Esophagus muscularis mucosa (tissue), 4 donors: ENCODE measurements around the gene PODNL1. TPM values are rescaled to one million over a fixed set of nuclear protein-coding genes. Genes with fewer than 3 reads are reported as not detected.

Source experiments
- DNase-seq: peaks from one replicate; pipeline ENCODE4 v3.0.0-alpha.2; 2017; ENCODE audit errors: extremely low spot score
- H3K27ac ChIP-seq, 4 donors: fragments of 200-600 bp; sonication (generic); replicated peaks in 1 of 4; 1 replicate in 3 of 4; 2 replicates in 1 of 4; pipeline ENCODE4 v1.5.1; 2016 to 2019; ENCODE audit warnings: mild to moderate bottlenecking in 1 of 4
- H3K27me3 ChIP-seq, 4 donors: fragments of 200-600 bp; sonication (generic); one replicate each; pipeline versions ENCODE4 v1.5.1 to v1.6.0; 2016 to 2019
- H3K36me3 ChIP-seq, 4 donors: fragments of 200-600 bp; sonication (generic); one replicate each; pipeline ENCODE4 v1.5.1; 2016 to 2019
- H3K4me1 ChIP-seq, 4 donors: fragments of 200-600 bp; sonication (generic); one replicate each; pipeline ENCODE4 v1.5.1; 2016 to 2019
- H3K4me3 ChIP-seq, 4 donors: fragments of 200-600 bp; sonication (generic); 1 replicate in 2 of 4; 2 replicates in 2 of 4; pipeline ENCODE4 v1.5.1; 2016 to 2019; ENCODE audit warnings: mild to moderate bottlenecking in 4 of 4, moderate library complexity in 1 of 4
- H3K9me3 ChIP-seq, 4 donors: fragments of 200-600 bp; sonication (generic); 1 replicate in 3 of 4; 2 replicates in 1 of 4; pipeline ENCODE4 v1.5.1; 2016 to 2019
- EP300 ChIP-seq: sonication (generic); formaldehyde crosslinking; IDR thresholded peaks from one replicate; pipeline ENCODE4 v1.6.1; 2017; ENCODE audit warnings: antibody characterized with exemption
- POLR2A ChIP-seq: fragments of 450-650 bp; IDR thresholded peaks from one replicate; pipeline ENCODE4 v1.6.1; 2017; ENCODE audit warnings: antibody characterized with exemption, moderate library complexity, mild to moderate bottlenecking, low read depth
- POLR2AphosphoS5 ChIP-seq, 2 donors: sonication (generic); formaldehyde crosslinking; IDR thresholded peaks; one replicate each; pipeline ENCODE4 v1.6.1; 2017; ENCODE audit warnings: antibody characterized with exemption in 2 of 2
- WGBS: methylation state at CpG from one replicate; pipeline ENCODE4 v1.1.5; 2018; 5-methylcytosine and 5-hydroxymethylcytosine counted together
- intact Hi-C: fragments of 100-400 bp; cut with DNase I; formaldehyde crosslinking; loops from one replicate; pipeline ENCODE4 v1.15.1; 2023
- total RNA-seq, 4 donors: library from RNA; depleted of rRNA; stranded (reverse); fragments of >200 nt; gene quantifications; one replicate each; pipeline versions ENCODE4 v1.1.0 to v1.2.1, GENCODE V29; 2016
- TF ChIP-seq, protein P1 (sequence below), 3 experiments: fragments of 200-600 bp in 2 of 3; fragments of 450-650 bp in 1 of 3; sonication (generic) in 2 of 3; IDR thresholded peaks; one replicate each; pipeline ENCODE4 v1.5.1; 2017 to 2019; ENCODE audit warnings: antibody characterized with exemption in 3 of 3, mild to moderate bottlenecking in 2 of 3, moderate library complexity in 1 of 3

Gene PODNL1
- total RNA-seq, 4 donors from 2014 or later = 0.66 to 0.69 TPM; not detected in 2

DNA sequence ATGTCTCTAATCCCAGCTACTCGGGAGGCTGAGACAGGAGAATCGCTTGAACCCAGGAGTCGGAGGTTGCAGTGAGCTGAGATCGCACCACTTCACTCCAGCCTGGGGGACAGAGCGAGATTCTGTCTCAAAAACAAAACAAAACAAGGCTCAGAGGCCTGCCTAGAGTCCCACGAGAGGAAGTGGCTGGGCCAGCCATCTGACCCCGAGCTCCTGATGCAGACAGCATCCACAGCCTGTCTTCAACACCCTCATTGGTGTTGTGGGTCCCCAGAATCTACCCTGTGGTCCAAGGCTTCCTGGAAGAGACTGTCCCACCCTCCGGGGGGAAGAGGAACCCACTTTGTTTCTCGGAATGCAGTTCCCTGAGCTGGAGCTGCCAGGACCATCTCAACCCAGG, 43.2 kb upstream of the PODNL1 start:
- intact Hi-C loops = no loop called here
- 76% methylated on average over 8 of the region's 9 CpGs for WGBS
- Histone ChIP-seq H3K27me3 (no peaks in the 10 kb centered on the region), H3K27ac (no peak overlapping the region), H3K4me3 (no peak overlapping the region), H3K36me3 (peaks cover 0 to 12% (median 9%) of the 10 kb centered on the region in 4 donors), H3K4me1 (peaks cover 29 to 35% (median 34%) of the 10 kb centered on the region in 4 donors), H3K9me3 (no peaks in the 10 kb centered on the region)
- no peak for DNase-seq
- TF ChIP-seq EP300 (no peak), POLR2A (no peak), POLR2AphosphoS5 (IDR thresholded peaks at IDR 0.05) (no peak)
- TF ChIP-seq, protein P1, sequence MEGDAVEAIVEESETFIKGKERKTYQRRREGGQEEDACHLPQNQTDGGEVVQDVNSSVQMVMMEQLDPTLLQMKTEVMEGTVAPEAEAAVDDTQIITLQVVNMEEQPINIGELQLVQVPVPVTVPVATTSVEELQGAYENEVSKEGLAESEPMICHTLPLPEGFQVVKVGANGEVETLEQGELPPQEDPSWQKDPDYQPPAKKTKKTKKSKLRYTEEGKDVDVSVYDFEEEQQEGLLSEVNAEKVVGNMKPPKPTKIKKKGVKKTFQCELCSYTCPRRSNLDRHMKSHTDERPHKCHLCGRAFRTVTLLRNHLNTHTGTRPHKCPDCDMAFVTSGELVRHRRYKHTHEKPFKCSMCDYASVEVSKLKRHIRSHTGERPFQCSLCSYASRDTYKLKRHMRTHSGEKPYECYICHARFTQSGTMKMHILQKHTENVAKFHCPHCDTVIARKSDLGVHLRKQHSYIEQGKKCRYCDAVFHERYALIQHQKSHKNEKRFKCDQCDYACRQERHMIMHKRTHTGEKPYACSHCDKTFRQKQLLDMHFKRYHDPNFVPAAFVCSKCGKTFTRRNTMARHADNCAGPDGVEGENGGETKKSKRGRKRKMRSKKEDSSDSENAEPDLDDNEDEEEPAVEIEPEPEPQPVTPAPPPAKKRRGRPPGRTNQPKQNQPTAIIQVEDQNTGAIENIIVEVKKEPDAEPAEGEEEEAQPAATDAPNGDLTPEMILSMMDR (IDR thresholded peaks at IDR 0.05) = no peak

GRCh38 chr19:13981021-13981420, 42.8 kb upstream of the PODNL1 start:
- Histone ChIP-seq H3K27ac (no peak overlapping the region), H3K4me1 (peaks cover 25 to 31% (median 29%) of the 10 kb centered on the region in 4 donors), H3K4me3 (no peak overlapping the region), H3K9me3 (no peaks in the 10 kb centered on the region), H3K27me3 (no peaks in the 10 kb centered on the region), H3K36me3 (peaks cover 0 to 14% (median 10%) of the 10 kb centered on the region in 4 donors)
- DNase-seq = no peak
- intact Hi-C loops = no loop called here
- WGBS = 98% methylated on average over 3 of the region's 5 CpGs
- TF ChIP-seq POLR2A (no peak), EP300 (no peak), POLR2AphosphoS5 (IDR thresholded peaks at IDR 0.05) (no peak)
- TF ChIP-seq, protein P1 (IDR thresholded peaks at IDR 0.05) = no peak

DNA sequence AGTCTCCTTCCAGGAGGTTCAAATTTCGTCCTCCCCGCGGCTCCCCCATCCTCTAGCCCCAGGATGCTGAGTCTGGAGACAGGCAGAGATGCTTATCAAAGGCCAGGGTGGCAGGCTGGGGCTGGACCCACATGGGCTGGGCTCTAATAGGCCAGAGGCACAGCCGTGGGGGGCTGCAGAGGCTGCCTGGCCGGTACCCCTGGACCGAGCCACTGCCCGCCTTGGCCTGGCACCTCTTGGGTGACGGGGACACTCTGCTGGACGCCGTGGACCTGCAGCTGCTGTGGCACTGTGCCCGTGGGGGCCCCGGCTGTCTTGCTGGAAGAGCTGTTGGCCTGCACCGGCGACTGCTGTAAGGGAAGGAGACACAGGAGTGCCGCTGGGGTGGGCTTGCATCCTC, 42.1 kb upstream of the PODNL1 start:
- Histone ChIP-seq H3K9me3 (no peaks in the 10 kb centered on the region), H3K36me3 (peaks cover 0 to 18% (median 10%) of the 10 kb centered on the region in 4 donors), H3K4me1 (peaks cover 23 to 25% (median 23%) of the 10 kb centered on the region in 4 donors), H3K27ac (no peak overlapping the region), H3K4me3 (no peak overlapping the region), H3K27me3 (no peaks in the 10 kb centered on the region)
- no peak for TF ChIP-seq POLR2AphosphoS5 (IDR thresholded peaks at IDR 0.05)
- no peak for TF ChIP-seq EP300
- TF ChIP-seq POLR2A = no peak
- WGBS = 93% methylated on average over 6 of the region's 15 CpGs
- intact Hi-C loops = no loop called here
- DNase-seq = no peak

DNA sequence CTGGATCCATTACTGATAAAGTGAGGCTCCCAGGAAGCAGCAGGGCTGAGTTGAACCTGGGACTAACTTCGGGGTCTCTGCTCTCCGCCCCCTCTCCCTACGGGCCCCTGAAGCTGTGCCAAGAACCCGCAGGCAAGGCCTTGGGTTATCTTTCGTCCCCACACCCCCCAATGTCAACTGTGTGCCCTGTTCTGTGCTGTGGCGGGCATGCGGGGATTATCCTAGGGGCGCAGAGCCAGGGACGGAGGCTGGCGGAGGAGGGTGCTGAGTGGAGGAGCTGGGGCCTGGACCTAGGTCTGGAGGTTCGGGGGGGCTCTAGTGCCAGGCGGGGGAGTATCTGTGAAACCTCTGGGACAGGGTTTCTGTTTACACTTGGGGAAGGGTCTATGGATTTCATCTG, 41.5 kb upstream of the PODNL1 start:
- TF ChIP-seq EP300 (no peak), POLR2A (no peak), POLR2AphosphoS5 (IDR thresholded peaks at IDR 0.05) (no peak)
- TF ChIP-seq, protein P1 (IDR thresholded peaks at IDR 0.05) = no peak
- H3K36me3 ChIP-seq = peaks cover 0 to 22% (median 10%) of the 10 kb centered on the region in 4 donors
- H3K4me3 ChIP-seq = peak overlapping the region in 2 of 4 donors; percentile 65 to 71
- DNase-seq = no peak
- H3K9me3 ChIP-seq = no peaks in the 10 kb centered on the region
- no peaks in the 10 kb centered on the region for H3K27me3 ChIP-seq
- intact Hi-C loops = no loop called here
- peaks cover 23 to 25% (median 24%) of the 10 kb centered on the region in 4 donors for H3K4me1 ChIP-seq
- peak overlapping the region in 2 of 4 donors; percentile 75 to 80 for H3K27ac ChIP-seq
- no CpG with 5 or more reads among the region's 12 CpGs for WGBS

GRCh38 chr19:13979244-13979615, 41.0 kb upstream of the PODNL1 start:
- no CpG with 5 or more reads among the region's 12 CpGs for WGBS
- H3K27ac ChIP-seq = peak overlapping the region; percentile 66 to 80 (median 76)
- intact Hi-C loops = no loop called here
- H3K36me3 ChIP-seq = peaks cover 0 to 27% (median 13%) of the 10 kb centered on the region in 4 donors
- H3K9me3 ChIP-seq = no peaks in the 10 kb centered on the region
- no peaks in the 10 kb centered on the region for H3K27me3 ChIP-seq
- peaks cover 23 to 25% (median 24%) of the 10 kb centered on the region in 4 donors for H3K4me1 ChIP-seq
- no peak for DNase-seq
- no peak for TF ChIP-seq POLR2AphosphoS5 (IDR thresholded peaks at IDR 0.05)
- no peak for TF ChIP-seq EP300
- TF ChIP-seq POLR2A = no peak
- TF ChIP-seq, protein P1 (IDR thresholded peaks at IDR 0.05) = no peak
- peak overlapping the region; percentile 60 to 71 (median 68) for H3K4me3 ChIP-seq
